HG03060 (cell line): ENCODE data around the gene TUBA4A.
A peak's percentile ranks its signal among the peaks of the same experiment; 100 is the strongest.

Experiments used
- ATAC-seq: cut with Tn5 transposase; IDR thresholded peaks from one replicate; pipeline ENCODE4 v1.9.1; 2021; ENCODE audit warnings: low read depth, moderate number of reproducible peaks; ENCODE audit not compliant: unreplicated experiment

TUBA4A gene

DNA sequence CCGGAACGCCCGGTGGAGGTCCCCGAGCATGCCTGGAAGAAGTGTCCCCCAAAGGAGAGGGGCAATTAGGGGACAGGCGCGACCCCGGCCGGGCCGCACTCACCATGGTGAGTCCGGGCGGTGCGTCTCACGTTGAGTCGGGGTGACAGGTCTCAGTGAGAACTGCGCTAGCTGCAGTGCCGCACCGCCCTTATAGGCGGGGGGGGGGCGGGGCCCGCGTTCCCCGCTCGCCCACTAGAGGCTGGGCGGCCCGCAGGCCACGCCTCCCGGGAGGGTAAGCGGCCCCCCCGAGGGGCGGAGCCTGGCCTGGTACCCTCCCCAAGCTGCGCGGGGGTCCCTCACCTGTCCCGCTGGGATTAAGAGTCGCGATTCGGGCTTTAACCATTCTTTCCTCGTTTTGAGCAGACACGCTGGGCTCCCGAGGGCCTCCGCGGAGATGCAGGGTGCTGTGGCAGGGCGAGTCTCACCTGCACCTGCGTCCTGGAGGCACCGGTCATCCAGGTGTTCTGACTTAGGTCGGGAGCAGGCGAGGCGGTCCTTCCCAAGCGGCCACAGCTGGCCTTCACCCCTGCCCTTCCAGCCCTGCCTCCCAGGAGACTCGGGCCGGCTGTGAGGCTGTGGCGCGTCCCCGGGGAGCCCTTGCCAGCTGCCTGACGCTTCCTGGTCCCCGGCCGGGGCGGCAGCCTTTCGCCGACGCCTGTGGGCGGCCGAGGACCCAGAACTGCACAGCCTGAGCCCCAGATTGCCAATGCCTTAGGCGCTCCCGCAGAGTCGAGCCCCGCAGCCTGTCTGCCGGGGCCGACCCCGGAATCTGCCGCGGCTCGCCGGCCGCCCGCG lies at the start of gene TUBA4A:
Gene TUBA4A, minus strand, starts transcription at position 166 of the 837 bp plus-strand sequence. Its CDS starts 60 bp downstream, at position 106.
- peak; percentile 22 for ATAC-seq

DNA sequence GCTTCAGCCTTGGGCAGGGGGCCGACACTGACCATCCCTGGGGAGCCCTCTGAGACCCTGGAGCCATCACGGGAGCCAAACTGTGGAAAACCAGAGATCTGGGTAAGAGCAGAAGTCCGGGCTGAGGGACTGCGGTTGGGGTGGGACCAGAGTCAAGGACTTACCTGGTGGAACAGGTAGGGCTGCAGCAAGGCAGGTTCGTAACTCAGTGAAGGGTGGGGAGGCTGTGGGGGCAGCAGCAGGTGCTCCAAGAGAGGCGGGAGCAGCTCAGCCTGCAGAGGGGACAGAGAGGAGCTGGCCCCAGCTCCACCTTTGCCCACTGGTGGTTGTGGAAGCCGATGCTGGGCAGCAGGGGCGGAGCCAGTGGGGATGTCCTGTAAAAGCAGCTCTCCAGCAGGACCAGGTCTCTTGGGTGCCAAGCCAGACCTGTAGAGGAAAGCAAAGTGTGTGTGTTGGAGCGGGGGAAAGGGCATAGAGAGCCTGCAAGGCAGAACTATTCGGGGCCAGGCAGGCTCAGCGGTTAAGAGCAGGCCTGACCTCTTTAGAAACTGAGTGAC lies 48.8 kb upstream of the TUBA4A start:
- ATAC-seq, result no peak

DNA sequence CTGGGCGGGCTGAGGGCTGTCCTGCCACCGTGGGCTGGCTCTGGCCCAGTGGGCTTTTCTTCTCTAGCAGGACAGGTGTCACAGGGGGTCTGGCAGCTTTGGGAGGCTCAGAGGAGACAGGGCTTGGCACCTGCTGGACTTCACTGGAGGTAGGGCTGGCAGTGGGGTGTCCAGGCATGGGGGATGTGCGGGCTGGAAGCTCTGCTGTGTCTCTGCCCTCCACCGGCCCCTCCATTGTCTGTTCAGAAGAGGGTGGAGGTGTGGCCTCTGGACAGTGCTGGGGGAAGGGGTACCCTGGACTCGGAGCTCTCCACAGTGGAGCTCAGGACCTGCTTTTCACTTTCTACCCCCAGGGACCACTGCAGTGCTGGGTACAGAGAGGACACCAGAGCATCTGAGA lies 46.3 kb upstream of the TUBA4A start:
- ATAC-seq, result no peak

DNA sequence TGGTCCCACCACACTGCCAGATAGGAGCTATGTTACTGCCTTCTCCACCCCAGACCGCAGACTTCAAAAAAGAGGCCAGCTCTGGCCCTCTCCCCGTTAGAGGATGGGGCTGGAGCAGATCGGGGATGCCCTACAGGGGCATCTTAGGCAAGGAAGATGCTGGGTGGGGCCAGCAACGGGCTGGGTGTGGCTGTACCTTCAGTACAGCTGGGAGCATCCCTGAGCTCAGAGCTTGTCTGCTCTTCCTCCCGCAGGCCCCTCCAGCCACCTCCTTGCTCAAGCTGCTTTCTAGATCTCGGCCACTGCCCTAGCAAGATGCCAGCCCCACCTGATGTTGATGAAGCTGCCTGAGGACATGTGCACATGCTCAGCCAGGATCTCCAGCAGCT lies 45.6 kb upstream of the TUBA4A start:
- no peak for ATAC-seq

DNA sequence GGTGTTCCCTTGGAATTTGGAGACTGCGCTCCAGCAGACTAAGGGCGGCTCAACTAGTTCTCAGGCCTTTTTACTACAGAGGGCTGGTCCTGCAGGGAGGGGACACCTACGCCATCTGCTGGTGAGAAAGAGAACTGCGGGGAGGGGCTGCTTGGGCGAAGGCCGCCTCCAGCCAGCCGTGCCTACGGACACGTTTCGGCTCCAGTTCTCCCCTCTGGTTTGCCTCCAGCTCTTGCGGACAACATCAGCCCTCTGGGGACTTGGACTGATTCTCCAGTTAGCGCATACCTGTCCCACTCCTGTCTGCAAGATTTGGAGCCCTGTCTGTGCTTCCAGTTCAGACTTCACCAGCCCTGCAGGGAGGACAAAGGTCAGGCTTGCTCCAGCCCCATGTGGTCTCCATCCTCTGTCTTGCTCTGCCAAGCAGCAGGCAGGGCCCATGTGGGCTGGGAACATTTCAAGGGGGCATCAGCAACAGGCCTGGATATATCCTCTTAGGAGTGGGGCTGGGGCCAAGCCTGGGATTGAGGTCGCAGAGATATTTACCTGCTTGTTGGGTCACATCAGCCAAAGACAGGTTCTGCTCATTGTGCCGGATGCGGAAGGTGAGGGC lies 45.1 kb upstream of the TUBA4A start:
- ATAC-seq, result no peak

DNA sequence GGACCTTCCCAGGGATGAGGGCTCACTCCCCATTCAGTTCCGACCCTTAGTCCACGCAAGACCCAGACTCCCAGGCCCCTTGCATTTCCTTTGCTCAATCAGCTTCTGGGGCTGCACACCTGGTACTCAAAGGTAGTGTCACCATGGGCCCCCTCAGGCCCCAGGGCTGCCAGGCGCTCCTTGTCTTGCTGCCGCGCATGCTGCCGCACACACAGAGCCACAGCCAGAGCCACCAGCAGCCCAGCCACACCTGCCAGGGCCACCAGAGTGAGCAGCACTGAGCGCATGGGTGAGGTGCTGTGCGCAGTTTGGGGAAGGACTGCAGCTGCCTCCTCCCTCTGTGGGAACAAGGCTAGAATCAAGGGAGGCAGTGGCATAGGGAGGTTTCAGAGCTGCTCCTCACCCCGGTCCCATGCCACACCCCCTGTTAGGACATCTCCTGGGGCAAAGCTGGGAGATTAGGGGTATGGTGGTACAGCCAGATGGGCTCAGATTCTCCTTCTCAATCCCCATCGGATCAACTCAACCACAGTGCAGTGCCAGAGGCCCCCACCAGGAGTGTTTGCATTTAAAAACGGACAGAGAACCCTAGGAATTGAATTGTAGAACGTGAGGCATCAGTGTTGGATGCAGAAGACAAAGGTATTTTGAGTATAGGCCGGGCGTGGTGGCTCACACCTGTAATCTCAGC lies 44.2 kb upstream of the TUBA4A start:
- ATAC-seq, result no peak

DNA sequence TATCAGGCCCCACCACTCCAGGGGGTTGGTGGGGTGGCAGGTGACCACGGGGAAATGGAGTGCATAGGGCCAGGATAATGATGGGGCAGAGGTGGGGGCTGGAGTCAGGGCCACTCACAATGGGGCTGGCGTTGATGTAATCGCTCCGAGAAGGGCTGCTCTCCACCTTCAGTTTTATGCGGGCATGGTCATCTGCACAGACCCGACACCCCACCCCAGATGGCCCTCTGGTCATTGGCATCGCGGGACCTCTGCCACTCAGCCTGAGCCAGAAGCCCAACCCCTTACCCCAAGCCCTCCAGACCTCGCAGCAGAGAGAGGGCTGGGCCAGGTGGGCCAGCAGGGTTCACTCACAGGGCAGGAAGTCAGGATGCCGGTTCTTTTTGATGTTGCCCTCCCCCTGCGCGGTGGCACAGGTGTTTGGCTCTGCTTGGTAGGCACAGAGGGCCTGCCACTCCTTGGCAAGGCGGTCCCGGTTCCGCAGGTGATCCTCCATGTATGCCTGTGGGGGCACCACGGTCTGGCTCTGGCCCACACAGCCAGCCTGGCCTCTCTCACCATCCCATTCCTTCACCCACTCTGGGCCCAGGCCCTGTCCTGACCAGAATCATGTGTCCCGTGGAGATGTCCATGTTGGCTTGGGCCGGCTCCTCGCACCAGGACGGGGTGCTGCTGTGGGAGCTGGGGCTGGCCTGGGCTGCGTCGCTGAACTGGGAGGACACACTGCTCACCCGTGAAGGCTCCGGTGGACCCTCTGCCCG lies 43.1 kb upstream of the TUBA4A start:
- no peak for ATAC-seq

DNA sequence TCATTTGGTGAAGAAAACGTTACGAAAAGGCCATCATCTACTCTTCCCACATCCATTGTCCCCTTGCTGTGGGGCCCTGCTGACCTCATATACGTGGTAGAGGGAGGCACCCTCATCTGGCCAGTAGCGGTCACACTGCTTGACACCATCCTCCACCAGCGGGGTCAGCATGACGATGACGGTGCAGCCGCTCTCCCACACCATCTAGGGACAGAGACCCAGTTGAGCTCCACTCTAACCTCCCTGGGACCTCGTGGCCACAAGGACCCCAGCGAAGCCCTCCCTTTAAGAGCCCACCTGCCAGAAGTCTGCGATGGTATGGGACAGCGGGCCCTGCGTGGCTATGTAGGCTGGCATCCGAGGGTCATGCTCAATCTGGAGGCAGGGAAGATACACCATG lies 42.4 kb upstream of the TUBA4A start:
- no peak for ATAC-seq

DNA sequence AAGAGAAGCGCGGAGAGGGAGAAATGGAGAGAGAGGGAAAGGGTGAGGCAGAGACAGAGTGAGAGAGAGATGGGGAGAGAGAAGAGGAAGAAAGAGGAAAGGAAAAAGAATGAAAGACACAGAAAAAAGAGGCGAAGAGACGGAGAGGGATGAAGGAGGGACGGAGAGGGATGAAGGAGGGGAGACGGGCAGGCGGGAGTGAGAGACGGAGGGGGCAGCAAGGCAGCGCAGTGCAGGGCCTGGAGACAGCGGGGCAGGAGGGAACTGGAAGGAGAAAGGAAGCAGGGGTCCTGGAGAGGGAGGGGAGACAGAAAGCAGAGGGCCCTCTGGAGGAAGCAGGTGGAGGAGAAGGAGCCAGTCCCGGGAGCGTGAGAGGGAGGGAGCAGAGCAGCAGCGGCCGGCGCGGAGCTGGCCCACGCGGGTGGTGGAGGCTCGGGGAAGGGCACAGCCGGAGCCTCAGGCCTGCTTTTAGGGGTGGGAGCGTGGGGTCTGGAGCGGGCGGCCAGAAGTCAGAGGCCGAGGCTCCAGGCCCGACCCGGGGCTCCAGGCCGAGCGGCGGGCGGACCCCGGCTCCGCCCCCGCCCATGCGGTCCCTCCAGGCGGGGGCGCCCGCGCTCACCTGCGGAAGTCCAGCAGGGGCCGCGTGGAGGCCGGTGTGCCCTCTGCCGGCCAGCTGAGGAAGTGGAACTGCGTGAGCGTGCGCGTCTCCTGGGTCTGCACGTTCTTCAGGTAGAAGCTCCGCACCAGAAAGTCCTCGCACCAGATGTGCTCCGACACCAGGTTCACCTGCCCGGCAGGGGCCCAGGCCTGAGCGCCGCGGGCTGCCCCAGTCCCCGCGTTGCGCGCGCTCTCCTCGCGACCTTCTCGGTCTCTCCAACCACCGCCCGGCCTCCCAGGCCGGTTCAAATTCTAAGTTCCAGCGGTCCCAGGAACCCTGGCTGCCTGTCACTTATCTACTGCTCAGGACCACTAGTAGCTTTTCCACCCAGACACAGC lies 40.9 kb upstream of the TUBA4A start:
- peak; percentile 49 for ATAC-seq

DNA sequence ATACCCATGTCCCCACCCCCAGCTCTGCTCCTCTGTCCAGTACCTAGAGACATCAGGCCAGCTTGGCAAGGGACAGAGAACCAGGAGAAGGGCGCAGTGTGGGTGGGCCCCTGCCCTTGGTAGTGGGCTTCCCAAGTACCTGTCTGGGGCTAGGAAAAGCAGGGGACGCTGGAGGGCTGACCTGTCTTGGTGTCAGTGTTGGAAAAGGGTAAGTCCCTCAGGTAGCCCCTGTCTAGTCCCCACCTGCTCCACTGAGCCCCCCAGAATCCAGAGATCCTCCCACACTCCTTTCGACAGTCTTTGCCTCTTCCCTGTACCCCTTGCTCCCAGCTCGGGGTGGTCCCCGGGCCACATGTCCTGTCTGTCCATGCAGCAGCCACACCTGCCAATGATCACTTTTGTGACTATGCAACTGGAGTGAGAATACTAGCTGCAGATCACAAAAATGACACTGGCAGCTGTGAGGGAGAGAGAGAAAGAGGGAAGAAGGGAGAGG lies 40.1 kb upstream of the TUBA4A start:
- no peak for ATAC-seq

DNA sequence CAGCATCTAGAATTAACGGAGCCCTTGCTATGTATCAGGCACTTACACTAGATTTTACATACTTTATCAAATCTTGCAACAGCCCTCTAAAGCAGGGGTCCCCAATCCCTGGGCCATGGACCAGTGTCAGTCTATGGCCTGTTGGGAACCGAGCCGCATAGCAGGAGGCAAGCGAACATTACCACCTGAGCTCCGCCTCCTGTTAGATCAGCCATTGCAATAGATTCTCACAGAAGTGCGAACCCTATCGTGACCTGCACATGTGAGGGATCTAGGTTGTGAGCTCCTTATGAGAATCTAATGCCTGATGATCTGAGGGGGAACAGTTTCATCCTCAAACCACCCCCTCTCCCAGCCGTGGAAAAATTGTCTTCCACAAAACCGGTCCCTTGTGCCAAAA lies 38.9 kb upstream of the TUBA4A start:
- ATAC-seq, result no peak

DNA sequence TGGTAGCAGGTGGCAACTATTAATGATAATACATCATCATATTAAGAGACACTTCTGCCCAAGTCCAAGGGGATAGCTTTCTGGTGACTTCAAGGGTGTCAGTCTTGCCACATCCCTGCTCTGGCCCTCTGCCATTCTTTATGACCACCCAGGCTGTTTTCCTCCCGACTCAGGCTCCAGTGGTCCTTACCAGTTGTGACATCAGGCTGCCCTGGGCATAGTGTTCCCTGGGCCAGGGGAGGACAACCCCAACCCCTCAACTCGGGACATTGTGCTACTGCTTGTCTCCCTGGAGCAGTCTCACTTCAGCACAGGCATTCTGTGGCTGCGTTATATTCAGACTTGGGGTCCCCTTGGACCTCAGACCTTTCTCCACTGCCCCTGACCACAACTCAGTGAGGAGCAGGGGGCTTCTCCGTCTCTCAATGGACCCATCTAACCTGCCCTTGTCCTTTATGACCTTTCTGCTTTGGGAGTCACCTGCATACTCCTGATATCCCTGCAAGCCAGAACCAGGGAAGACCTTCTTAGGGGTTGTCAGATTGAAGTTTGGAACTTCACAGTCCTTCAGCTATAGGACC lies 38.3 kb upstream of the TUBA4A start:
- ATAC-seq, result no peak

DNA sequence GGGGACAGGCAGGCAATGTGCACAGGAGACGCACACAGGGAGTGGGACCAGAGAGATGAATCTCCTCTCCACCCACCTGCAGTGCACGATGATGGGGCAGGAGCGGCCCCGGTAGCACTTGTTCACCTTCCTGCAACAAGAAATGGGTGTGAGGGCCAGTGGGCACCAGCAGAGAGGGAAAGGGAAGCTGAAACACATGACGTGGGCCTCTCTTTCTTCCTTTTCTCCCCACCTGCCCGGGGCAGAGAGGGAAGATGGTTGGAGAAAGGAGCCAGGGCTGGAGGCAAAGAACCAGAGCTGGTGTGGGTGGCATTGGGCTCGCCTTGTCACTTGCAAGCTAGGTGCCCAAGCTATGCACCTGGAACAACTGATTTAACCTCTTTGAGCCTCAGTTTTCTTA lies 37.7 kb upstream of the TUBA4A start:
- no peak for ATAC-seq

DNA sequence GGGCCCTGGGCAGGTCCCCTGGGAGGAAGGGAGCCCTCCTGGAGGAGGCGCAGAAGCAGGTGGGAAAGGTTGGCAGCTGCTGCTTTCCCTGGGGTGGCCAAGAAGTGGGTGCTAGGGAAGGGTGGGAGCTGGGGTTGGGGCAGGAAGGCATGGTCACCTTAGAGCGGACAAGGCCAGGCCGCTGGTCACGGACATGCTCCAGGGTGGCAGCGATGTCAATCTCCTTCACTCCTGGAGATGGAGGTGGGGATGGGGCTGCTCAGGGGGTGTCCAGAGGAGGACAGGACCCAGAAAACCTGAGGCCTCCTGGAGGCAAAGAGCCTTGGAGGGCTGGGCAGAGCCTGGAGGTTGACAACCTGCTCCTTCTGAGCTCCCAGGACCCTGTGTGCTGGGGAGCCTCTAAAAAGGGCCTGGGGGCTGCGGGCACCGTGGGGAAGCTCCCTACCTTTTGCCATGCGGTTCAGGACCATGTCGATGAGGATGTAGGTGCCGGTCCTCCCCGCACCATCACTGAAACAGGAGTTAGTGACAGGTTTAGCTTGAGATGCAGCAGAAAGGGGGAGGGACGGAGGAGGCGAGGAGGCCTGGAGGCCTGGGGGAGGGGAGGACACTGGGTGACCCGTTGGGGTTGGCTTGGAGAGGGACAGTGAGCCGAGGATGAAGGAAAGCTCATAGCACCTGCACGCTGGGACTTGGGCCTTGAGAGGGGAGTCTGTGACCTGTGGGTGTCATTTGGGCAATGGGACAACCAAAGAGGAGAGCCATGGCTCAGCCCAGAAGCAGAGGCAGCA lies 36.9 kb upstream of the TUBA4A start:
- ATAC-seq, result no peak

DNA sequence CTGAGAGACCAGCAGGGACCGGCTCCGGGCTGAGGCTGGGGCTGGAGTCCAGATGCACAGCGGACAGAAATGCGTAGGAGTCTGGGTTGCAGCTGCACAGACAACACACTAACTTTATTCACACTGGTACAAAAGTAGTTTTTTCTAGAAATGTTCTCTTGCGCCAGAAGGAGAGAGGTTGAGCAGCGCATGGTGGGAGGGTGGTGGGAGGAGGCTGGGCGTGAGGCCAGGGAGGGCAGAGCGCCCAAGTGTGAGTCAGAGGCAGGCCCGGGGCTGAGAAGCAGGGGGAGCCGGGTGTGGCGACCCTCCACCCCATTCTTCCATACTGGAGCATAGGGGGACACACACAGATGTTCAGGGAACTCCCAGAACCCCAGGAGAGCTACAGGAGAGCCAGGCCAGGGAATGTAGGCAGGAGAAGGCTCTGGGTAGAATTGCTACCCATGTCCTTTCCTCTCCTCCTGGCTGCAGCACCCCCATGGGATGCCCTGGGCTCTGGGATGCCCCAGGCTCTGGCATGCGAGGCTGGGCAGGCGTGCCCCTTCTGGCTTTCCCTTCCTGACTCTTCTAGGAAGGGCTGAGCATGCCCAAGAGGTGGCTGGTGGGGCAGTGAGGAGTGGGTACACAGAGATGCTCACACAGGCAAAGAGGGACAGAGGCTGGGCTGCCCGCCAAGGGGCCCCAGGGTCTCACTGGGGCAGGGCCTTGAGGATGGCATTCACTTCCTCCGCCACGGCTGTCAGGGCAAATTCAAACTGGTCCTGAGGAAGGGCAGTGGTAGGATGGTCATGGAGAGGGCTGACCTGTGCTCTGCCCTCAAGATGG lies 36.0 kb upstream of the TUBA4A start:
- ATAC-seq, result no peak

DNA sequence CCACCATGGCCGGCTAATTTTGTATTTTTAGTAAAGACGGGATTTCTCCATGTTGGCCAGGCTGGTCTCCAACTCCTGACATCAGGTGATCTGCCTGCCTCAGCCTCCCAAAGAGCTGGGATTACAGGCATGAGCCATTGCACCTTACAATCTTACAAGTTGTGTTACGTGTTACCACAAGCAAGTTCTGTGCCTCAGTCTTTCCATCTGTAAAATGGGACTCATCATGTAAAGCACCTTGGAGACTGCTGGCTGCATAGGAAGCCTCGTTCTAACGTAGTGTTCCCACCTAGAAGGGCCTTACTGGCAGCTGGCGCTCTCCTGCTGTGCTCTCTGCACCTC lies 35.4 kb upstream of the TUBA4A start:
- no peak for ATAC-seq

DNA sequence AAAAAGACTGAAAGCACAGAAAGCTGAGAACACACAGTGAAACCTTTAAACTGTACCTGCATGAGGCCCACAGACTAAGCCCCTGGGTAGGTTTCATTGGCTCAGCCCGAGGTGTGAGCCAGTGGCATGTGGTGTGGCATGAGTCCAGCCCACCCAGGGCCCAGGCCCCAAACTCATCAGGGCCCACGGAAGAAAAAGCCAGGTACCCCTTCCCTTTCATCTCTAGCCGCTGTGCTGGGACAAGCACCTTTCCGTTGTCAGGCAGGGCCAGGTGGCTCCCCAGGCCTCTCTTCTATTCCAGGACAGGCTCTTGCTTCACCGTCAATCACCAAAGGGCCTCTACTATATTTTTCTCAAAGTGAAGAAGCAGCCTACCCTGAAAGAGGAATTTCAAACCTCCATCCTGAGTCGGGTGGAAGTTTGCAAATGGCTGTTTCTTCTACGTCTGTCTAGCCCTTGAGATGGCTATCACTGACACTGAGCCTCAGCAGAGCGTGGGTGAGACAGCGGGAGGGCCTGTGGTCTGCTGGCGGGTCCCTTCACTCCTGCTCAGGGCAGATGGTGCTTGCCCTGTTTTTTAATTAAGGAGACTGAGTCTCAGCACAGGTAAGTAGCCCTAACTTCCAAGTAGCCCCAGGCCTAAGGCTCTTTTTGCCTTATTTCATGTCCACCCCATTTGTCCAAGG lies 34.0 kb upstream of the TUBA4A start:
- no peak for ATAC-seq
